Left colon (tissue), 2 donors: ENCODE measurements around the gene ZBTB7C. TPM values are rescaled to one million over a fixed set of nuclear protein-coding genes. Genes with fewer than 3 reads are reported as not detected.

Experiments used
- ATAC-seq: fragments of 200-7000 bp; cut with Tn5 transposase; one replicate; pipeline ENCODE4 v1.9.1; 2020; ENCODE audit warnings: mild to moderate bottlenecking, moderate library complexity
- DNase-seq, 2 donors: peaks; one replicate each; pipeline ENCODE4 v3.0.0-alpha.2; 2020
- intact Hi-C, 2 donors: fragments of 100-400 bp; cut with DNase I in 1 of 2; cut with micrococcal nuclease in 1 of 2; formaldehyde crosslinking; loops; one replicate each; pipeline versions ENCODE4 v1.11.2 to v1.14.0; 2022; cut with DNase I, micrococcal nuclease
- total RNA-seq, 2 donors: library from RNA; stranded (reverse); fragmentation: NEBNext Ultra II Directional; extraction: Animal tissue kit (Norgen Biotek cat#: 25700); gene quantifications; one replicate each; pipeline ENCODE4 v1.2.1, GENCODE V29; 2021
- donor health status: DM: no; HTN: no; CAD: no.
- donor health status: DM: yes; HTN: yes; CAD: no.

The ZBTB7C gene
- total RNA-seq, 2 donors from 2014 or later = 52.1 to 53.4 TPM

- no peak for DNase-seq
- ATAC-seq = no peak
- intact Hi-C loops = no loop called here
These were observed 94.5 kb downstream of the ZBTB7C start for GRCh38 chr18:48314690-48315089.

GRCh38 chr18:48313792-48314191 lies 95.4 kb downstream of the ZBTB7C start:
- DNase-seq (no peak), ATAC-seq (no peak)
- intact Hi-C loops = no loop called here

GRCh38 chr18:48312066-48312465 lies 97.1 kb downstream of the ZBTB7C start:
- no peak for ATAC-seq

GRCh38 chr18:48310999-48311398 lies 98.2 kb downstream of the ZBTB7C start:
- intact Hi-C loops = no loop called here
- no peak for DNase-seq
- no peak for ATAC-seq

More at GRCh38 chr18:48312066-48312465, 97.1 kb downstream of the ZBTB7C start:
- intact Hi-C loops = no loop called here
- no peak for DNase-seq

- DNase-seq = no peak
- no peak for ATAC-seq
- intact Hi-C loops = no loop called here
These were observed 98.8 kb downstream of the ZBTB7C start for GRCh38 chr18:48310353-48310752.

- no peak for ATAC-seq
- no peak for DNase-seq
- intact Hi-C loops = no loop called here
These were observed 100.2 kb downstream of the ZBTB7C start for GRCh38 chr18:48308755-48309575.

GRCh38 chr18:48308027-48308635 lies 101.1 kb downstream of the ZBTB7C start:
- ATAC-seq = peak; percentile 90
- peak in 1 of 2 donors; percentile 18 for DNase-seq
- intact Hi-C loops = no loop called here

GRCh38 chr18:48306838-48307237 lies 102.3 kb downstream of the ZBTB7C start:
- no peak for ATAC-seq
- intact Hi-C loops = no loop called here
- DNase-seq = no peak

GRCh38 chr18:48304906-48305693 lies 104.1 kb downstream of the ZBTB7C start:
- no peak for ATAC-seq
- no peak for DNase-seq
- intact Hi-C loops = no loop called here

- no peak for DNase-seq
- intact Hi-C loops = no loop called here
- no peak for ATAC-seq
These were observed 105.3 kb downstream of the ZBTB7C start for GRCh38 chr18:48303883-48304282.

GRCh38 chr18:48302736-48303135 lies 106.4 kb downstream of the ZBTB7C start:
- intact Hi-C loops = no loop called here
- no peak for DNase-seq
- ATAC-seq = no peak

- DNase-seq = peak; percentile 61 to 63
- intact Hi-C loops = no loop called here
- peak; percentile 92 for ATAC-seq
These were observed 108.7 kb downstream of the ZBTB7C start for GRCh38 chr18:48300463-48300961.

- ATAC-seq (no peak), DNase-seq (no peak)
- intact Hi-C loops = no loop called here
These were observed 112.0 kb downstream of the ZBTB7C start for GRCh38 chr18:48297139-48297538.

GRCh38 chr18:48296581-48296980 lies 112.6 kb downstream of the ZBTB7C start:
- intact Hi-C loops = no loop called here
- ATAC-seq (no peak), DNase-seq (no peak)

- DNase-seq (no peak), ATAC-seq (no peak)
- intact Hi-C loops = no loop called here
These were observed 113.4 kb downstream of the ZBTB7C start for GRCh38 chr18:48295586-48296311.

- no peak for ATAC-seq
- intact Hi-C loops = no loop called here
- no peak for DNase-seq
These were observed 114.1 kb downstream of the ZBTB7C start for GRCh38 chr18:48294899-48295585.

GRCh38 chr18:48293954-48294898 lies 115.0 kb downstream of the ZBTB7C start:
- intact Hi-C loops = no loop called here
- no peak for DNase-seq
- no peak for ATAC-seq
